ENCODE measurements around the gene MARCHF3.

DNA sequence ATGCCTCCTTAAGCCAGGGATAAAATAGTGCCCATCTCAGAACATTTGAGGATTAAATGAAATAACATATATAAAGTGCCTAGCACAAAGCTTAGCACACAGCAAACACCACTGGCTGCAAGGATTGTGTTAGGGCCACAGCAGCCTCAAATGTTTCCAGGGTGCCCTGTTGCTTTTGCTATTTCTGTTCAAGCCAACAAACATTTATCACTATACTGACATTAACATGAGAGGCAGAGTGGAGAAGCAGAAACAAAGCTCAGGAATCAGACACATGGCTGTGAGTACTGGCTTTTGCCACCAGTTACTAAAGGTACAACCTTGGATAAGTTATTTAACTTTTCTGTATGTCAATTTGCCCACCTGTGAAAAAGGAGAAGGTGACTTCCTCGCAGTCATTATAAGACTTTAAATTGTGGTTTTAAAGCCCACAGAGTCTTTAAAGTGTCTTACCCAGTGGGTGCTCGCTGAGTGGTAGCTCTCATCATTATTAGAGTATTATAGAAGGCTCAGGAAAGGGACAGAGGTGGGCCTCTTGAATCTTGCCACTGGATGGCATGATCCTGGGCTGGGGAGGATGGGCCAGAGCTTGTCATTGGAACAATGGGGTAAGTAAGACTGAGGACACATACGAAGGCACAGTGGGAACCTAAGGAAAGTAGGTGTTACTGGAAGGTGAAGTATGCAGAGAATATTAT is 98.2 kb downstream of the MARCHF3 start:
- TF ChIP-seq POLR2A (IDR thresholded peaks at IDR 0.05; ENCODE audit: low read depth, low read length) (no peak), POLR2AphosphoS5 (IDR thresholded peaks at IDR 0.05; ENCODE audit: low read depth, low read length) (no peak)

All from GM12892 (cell line).